DND-41 (cell line): ENCODE measurements around the gene ANXA1.

Experiments
- CTCF ChIP-seq: IDR thresholded peaks from 2 replicates; pipeline ENCODE4 v1.5.1; 2012; ENCODE audit warnings: borderline replicate concordance, low read length, moderate library complexity, mild to moderate bottlenecking; ENCODE audit not compliant: poor library complexity, severe bottlenecking; ENCODE audit errors: extremely low read depth
- EZH2 ChIP-seq: IDR thresholded peaks from 3 replicates; pipeline ENCODE4 v1.6.1; 2012; ENCODE audit warnings: borderline replicate concordance, low read depth, mild to moderate bottlenecking, moderate library complexity, low read length, inconsistent platforms; ENCODE audit not compliant: severe bottlenecking

GRCh38 chr9:73152543-73152844 is 829 bp downstream of the ANXA1 start:
- TF ChIP-seq CTCF (no peak), EZH2 (no peak)
